ENCODE measurements around the gene TOR3A.

DNA sequence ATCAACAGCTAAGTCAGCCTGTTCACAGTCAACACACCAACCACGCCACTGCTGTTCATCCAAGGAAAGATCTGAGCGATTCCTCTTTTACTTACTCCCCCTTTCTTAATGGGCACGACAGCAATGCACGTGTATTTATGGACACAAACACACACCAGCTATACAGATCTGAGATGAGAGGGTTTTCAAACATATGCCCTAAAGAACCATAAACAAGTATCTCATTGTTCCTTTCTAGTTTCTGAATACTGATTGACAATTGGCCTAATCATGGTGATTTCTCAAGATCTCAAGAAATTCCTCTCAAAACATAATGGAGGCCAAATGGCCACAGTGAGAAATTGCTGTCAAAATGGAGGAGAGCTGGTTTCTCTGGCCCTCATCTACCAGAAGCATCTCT, 18.0 kb downstream of the TOR3A start:
- TF ChIP-seq, protein P1, sequence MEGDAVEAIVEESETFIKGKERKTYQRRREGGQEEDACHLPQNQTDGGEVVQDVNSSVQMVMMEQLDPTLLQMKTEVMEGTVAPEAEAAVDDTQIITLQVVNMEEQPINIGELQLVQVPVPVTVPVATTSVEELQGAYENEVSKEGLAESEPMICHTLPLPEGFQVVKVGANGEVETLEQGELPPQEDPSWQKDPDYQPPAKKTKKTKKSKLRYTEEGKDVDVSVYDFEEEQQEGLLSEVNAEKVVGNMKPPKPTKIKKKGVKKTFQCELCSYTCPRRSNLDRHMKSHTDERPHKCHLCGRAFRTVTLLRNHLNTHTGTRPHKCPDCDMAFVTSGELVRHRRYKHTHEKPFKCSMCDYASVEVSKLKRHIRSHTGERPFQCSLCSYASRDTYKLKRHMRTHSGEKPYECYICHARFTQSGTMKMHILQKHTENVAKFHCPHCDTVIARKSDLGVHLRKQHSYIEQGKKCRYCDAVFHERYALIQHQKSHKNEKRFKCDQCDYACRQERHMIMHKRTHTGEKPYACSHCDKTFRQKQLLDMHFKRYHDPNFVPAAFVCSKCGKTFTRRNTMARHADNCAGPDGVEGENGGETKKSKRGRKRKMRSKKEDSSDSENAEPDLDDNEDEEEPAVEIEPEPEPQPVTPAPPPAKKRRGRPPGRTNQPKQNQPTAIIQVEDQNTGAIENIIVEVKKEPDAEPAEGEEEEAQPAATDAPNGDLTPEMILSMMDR (conservative IDR thresholded peaks at IDR 0.05; ENCODE audit: low read depth, low read length) = no peak
- TF ChIP-seq EZH2 (IDR thresholded peaks at IDR 0.05; ENCODE audit: low read length, unreplicated experiment) (no peak), EZH2phosphoT487 (IDR thresholded peaks at IDR 0.05; ENCODE audit: borderline replicate concordance, low read length) (no peak)

All from PC-3 (cell line).